GM06990 (cell line): ENCODE data around the gene GNPTG.

ENCODE experiments used
- DNase-seq: peaks from one replicate; pipeline ENCODE4 v3.0.0-alpha.2; 2011; ENCODE audit not compliant: insufficient read length; ENCODE audit errors: extremely low read depth
- H3K27me3 ChIP-seq: replicated peaks from 2 replicates; pipeline ENCODE4 v1.6.0; 2011; ENCODE audit warnings: low read length; ENCODE audit not compliant: control insufficient read depth, insufficient read depth
- H3K36me3 ChIP-seq: 2 replicates; pipeline ENCODE4 v1.5.1; 2011; ENCODE audit warnings: low read length; ENCODE audit not compliant: control insufficient read depth, insufficient read depth
- H3K4me3 ChIP-seq: replicated peaks from 2 replicates; pipeline ENCODE4 v1.5.1; 2011; ENCODE audit warnings: low read depth, mild to moderate bottlenecking, control low read depth, low read length
- TF ChIP-seq, protein P1 (sequence below): IDR thresholded peaks from 2 replicates; pipeline ENCODE4 v1.5.1; 2011; ENCODE audit warnings: low read length, control low read depth, mild to moderate bottlenecking, inconsistent platforms; ENCODE audit not compliant: insufficient read depth, poor library complexity, severe bottlenecking

The GNPTG gene

DNA sequence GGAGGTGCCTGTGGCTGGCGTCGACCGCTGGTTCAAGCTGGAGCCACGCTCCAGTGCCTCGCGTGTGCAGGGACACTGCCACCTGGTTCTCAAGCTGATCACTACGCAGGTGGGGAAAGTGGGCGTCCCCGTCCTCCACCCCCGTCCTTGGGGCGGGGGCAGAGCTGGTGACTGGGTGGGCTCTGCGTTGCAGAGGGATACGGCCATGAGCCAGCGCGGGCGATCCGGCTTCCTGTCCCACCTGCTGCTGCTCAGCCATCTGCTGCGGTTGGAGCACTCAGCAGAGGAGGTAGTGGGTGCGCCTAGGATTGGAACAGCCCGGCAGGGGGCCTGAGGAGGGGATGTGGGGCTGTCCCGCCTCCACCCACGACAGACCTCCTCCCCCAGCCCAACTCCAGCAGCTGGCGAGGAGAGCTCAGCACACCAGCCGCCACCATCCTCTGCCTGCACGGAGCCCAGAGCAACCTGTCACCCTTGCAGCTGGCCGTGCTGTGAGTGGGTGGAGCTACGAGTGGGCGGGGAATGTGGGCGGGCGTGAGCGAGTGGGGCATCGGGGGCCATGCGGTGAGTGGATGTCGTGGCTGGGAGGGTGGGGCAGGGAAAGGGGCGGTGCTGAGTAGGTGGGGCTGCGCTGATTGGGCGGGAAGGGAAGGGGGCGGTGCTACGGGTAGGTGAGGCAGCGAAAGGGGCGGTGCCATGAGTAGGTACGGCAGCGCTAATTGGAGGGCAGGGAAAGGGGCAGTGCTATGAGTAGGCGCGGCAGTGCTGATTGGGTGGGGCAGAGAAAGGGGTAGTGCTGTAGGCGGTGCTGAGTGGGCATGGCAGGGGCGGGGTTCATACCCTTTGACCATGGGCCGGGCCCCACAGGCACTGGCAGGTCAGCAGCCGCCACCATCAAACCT, 9.0 kb upstream of the GNPTG start:
- H3K27me3 ChIP-seq = no peaks in the 10 kb centered on the region; the same call in 1 of the 2 replicates
- TF ChIP-seq, protein P1, sequence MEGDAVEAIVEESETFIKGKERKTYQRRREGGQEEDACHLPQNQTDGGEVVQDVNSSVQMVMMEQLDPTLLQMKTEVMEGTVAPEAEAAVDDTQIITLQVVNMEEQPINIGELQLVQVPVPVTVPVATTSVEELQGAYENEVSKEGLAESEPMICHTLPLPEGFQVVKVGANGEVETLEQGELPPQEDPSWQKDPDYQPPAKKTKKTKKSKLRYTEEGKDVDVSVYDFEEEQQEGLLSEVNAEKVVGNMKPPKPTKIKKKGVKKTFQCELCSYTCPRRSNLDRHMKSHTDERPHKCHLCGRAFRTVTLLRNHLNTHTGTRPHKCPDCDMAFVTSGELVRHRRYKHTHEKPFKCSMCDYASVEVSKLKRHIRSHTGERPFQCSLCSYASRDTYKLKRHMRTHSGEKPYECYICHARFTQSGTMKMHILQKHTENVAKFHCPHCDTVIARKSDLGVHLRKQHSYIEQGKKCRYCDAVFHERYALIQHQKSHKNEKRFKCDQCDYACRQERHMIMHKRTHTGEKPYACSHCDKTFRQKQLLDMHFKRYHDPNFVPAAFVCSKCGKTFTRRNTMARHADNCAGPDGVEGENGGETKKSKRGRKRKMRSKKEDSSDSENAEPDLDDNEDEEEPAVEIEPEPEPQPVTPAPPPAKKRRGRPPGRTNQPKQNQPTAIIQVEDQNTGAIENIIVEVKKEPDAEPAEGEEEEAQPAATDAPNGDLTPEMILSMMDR = no peak
- no peaks in the 10 kb centered on the region; the same call in 1 of the 2 replicates for H3K36me3 ChIP-seq
- peak; percentile 97 for DNase-seq
- peak overlapping the region; percentile 41 for H3K4me3 ChIP-seq

DNA sequence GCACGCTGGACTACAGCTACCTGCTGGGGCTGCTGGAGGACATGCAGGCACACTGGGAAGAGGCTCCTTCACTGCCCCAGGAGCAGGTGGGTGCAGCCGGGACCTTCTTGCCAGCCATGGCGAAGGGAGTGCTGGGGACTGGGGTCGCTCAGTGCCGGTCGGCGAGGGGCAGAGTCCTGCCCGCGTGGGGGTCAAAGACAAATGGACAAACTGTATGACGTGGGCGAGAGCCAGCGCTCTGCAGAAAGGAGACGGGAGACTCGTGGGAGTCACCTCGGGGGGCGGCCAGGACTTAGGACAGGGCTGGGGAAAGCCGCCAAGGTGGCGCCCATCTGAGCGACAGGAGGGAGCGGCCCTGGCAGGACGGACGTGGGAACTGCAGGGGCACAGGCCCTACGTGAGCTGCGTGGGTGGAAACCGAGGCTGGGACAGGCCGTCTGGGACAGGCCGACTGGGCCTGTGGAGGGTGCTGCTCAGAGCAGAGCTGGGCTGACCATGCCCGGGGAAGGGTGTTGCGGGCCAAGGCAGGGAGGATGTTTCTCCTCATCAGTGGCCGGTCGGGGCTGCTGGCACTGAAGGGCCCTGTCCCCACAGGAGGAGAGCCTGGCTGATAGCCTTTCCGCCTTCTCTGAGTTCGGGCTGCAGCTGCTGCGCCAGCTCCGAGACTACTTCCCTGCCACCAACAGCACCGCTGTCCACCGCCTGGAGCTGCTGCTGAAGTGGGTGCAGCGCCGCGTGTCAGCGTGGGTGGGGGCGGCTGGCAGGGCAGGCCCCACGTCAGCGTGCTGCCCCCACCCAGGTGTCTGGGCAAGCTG, 8.1 kb upstream of the GNPTG start:
- H3K27me3 ChIP-seq = no peaks in the 10 kb centered on the region; the same call in 1 of the 2 replicates
- peaks cover 3% of the 10 kb centered on the region; the same call in 1 of the 2 replicates for H3K36me3 ChIP-seq
- no peak overlapping the region; the same call in 1 of the 2 replicates for H3K4me3 ChIP-seq
- no peak for DNase-seq
- TF ChIP-seq, protein P1 = no peak

DNA sequence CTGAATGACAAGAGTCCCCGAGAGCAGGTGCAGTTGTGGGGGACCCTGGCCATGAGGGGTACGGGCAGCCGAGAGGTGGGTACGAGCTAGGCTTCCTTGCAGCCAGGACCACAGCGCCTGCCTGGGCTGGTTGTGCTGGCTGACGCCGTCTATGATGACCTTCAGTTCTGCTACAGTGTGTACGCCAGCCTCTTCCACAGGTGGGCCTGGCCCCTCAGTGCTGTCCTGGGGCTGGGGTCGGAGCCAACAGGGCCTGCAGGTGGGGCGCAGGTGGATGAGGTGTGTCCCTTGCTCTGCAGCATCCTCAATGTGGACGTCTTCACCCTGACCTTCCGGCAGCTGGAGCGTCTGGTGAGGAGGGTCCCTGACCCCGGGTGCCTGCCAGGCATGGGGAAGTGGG, 7.2 kb upstream of the GNPTG start:
- Histone ChIP-seq H3K36me3 (peaks cover 5% of the 10 kb centered on the region), H3K27me3 (no peaks in the 10 kb centered on the region; the same call in 1 of the 2 replicates), H3K4me3 (no peak overlapping the region)
- DNase-seq = no peak
- TF ChIP-seq, protein P1 = no peak

DNA sequence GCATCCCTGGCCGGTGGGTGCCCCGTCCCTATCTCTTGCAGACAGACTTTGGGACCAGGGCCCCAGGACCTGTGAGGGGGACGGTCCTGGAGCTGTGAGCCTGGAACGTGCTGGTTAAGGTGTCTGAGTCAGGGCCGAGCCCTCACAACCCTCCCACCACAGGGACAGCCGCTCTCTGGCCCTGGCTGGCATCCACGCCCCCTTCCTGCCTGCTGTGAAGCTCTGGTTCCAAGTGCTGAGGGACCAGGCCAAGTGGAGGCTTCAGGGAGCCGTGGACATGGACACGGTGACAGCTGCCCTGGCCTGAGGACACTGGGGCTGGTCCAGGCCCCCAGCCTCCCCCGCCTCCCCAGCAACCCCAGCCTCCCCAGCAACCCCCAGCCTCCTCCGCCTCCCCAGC, 6.6 kb upstream of the GNPTG start:
- DNase-seq = no peak
- Histone ChIP-seq H3K27me3 (no peaks in the 10 kb centered on the region; the same call in 1 of the 2 replicates), H3K36me3 (peaks cover 5% of the 10 kb centered on the region), H3K4me3 (no peak overlapping the region)
- TF ChIP-seq, protein P1 = no peak

DNA sequence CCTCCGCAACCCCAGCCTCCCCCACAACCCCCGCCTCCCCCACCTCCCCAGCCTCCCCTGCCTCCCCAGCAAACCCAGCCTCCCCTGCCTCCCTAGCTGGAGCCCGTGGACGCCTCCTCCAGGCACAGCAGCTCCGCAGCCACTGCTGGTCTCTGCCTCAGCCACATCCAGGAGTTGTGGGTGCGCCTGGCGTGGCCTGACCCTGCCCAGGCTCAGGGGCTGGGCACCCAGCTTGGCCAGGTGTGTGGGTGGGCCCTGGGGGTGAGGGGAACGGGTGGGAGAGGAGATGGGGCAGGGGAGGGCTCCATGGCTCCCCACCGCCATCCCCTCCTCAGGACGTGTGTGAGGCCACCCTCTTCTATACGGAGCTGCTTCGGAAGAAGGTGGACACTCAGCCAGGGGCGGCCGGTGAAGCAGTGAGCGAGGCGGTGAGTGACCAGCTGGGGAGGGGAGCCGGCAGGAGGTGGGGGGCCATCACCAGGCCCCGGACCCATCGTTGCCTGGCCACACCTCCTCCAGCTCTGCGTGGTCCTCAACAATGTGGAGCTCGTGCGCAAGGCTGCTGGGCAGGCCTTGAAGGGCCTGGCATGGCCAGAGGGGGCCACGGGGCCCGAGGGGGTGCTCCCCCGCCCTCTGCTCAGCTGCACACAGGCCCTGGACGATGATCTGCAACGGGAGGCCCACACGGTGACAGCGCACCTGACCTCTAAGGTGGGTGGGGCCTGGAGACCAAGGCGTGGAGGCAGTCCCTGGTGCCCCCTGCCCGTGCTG, 5.9 kb upstream of the GNPTG start:
- H3K4me3 ChIP-seq = no peak overlapping the region
- H3K36me3 ChIP-seq = peaks cover 5% of the 10 kb centered on the region
- H3K27me3 ChIP-seq = no peaks in the 10 kb centered on the region; the same call in 1 of the 2 replicates
- TF ChIP-seq, protein P1 = no peak
- no peak for DNase-seq
